K562 (cell line): ENCODE data around the gene ELMO1. TPM values are rescaled to one million over a fixed set of nuclear protein-coding genes. Genes with fewer than 3 reads are reported as not detected.

ENCODE experiments used
- ATAC-seq: fragments of 200-7000 bp; cut with Tn5 transposase; 3 replicates; pipeline ENCODE4 v1.9.1; 2020; ENCODE audit warnings: moderate library complexity
- BruUV-seq: library from RNA; stranded (reverse); fragments of 400-500 nt; replicated peaks from 2 replicates; lab custom pipeline; 2021; lab: Mats Ljungman, UMichigan
- CTCF ChIA-PET: fragments of 300-600 bp; formaldehyde crosslinking; extraction: SDS; loops from one replicate; lab custom pipeline; 2021; ENCODE audit warnings: low intra/inter-chr PET ratio; lab: Yijun Ruan, JAX
- POLR2A ChIA-PET: fragments of 300-600, 350-650 bp; sonication (Branson Sonifier 250); formaldehyde crosslinking; extraction: SDS; loops from one replicate; lab custom pipeline; 2021; ENCODE audit warnings: antibody characterized with exemption, inconsistent platforms; lab: Yijun Ruan, JAX
- DNase-seq, 4 experiments: peaks; one replicate each; pipeline versions ENCODE4 v3.0.0 to v3.0.0-alpha.2; 2011 to 2018; ENCODE audit warnings: low spot score in 3 of 4, mixed read lengths in 3 of 4; ENCODE audit errors: extremely low read depth in 1 of 4
- FAIRE-seq: peaks from 2 replicates; lab custom pipeline; 2011; peaks lifted over from hg19 to GRCh38; lab: Jason Lieb, UNC
- H2AFZ ChIP-seq: 2 replicates; pipeline ENCODE4 v1.6.0; 2011; ENCODE audit warnings: low read depth, low read length, control low read depth, inconsistent platforms
- H3K27ac ChIP-seq: fragments of 200-600 bp; 3 replicates; pipeline ENCODE4 v1.8.0; 2011; ENCODE audit warnings: low read depth, mild to moderate bottlenecking, control low read depth, inconsistent platforms, low read length, moderate library complexity, mixed read lengths; ENCODE audit errors: extremely low read depth
- H3K27me3 ChIP-seq, 2 experiments: fragments of 300-600 bp in 1 of 2; 2 replicates in 1 of 2; 3 replicates in 1 of 2; pipeline versions ENCODE4 v1.6.0 to v1.8.0; 2011; ENCODE audit warnings: inconsistent platforms in 2 of 2, low read length in 2 of 2, mild to moderate bottlenecking in 1 of 2, mixed read lengths in 1 of 2, moderate library complexity in 1 of 2; ENCODE audit not compliant: control insufficient read depth in 2 of 2, insufficient read depth in 2 of 2
- H3K36me3 ChIP-seq: fragments of 300-600 bp; 3 replicates; pipeline ENCODE4 v1.8.0; 2011; ENCODE audit warnings: mild to moderate bottlenecking, low read length, inconsistent platforms; ENCODE audit not compliant: control insufficient read depth, insufficient read depth
- H3K4me1 ChIP-seq, 2 experiments: fragments of 200-600 bp in 1 of 2; replicated peaks in 1 of 2; 2 replicates in 1 of 2; 3 replicates in 1 of 2; pipeline versions ENCODE4 v1.5.1 to v1.8.0; 2011; ENCODE audit warnings: inconsistent platforms in 2 of 2, low read length in 2 of 2, mild to moderate bottlenecking in 1 of 2, mixed read lengths in 1 of 2, moderate library complexity in 1 of 2; ENCODE audit not compliant: control insufficient read depth in 2 of 2, insufficient read depth in 2 of 2
- H3K4me2 ChIP-seq: 2 replicates; pipeline ENCODE4 v1.6.1; 2011; ENCODE audit warnings: low read length, control low read depth, inconsistent platforms, mixed read lengths; ENCODE audit not compliant: insufficient read depth
- H3K4me3 ChIP-seq: fragments of 200-600 bp; sonication (generic), shearing (Covaris generic); 2 replicates; pipeline ENCODE4 v1.5.1; 2016; ENCODE audit warnings: control low read depth, inconsistent platforms
- H3K79me2 ChIP-seq: fragments of 200-600 bp; 3 replicates; pipeline ENCODE4 v1.8.0; 2011; ENCODE audit warnings: low read length, inconsistent platforms; ENCODE audit not compliant: control insufficient read depth, insufficient read depth
- H3K9ac ChIP-seq, 2 experiments: 2 replicates each; pipeline versions ENCODE4 v1.6.0 to v1.6.1; 2011; ENCODE audit warnings: low read depth in 2 of 2, low read length in 2 of 2, control low read depth in 1 of 2, inconsistent platforms in 1 of 2, mild to moderate bottlenecking in 1 of 2, mixed read lengths in 1 of 2; ENCODE audit not compliant: insufficient read depth in 1 of 2
- H3K9me1 ChIP-seq: one replicate; pipeline ENCODE4 v1.6.0; 2011; ENCODE audit warnings: inconsistent platforms, mild to moderate bottlenecking, low read length, moderate library complexity; ENCODE audit not compliant: control insufficient read depth, insufficient read depth
- H3K9me3 ChIP-seq: replicated peaks from 2 replicates; pipeline ENCODE4 v1.5.1; 2011; ENCODE audit warnings: low read depth, low read length, inconsistent platforms; ENCODE audit not compliant: control insufficient read depth, insufficient read depth
- H4K20me1 ChIP-seq: replicated peaks from 2 replicates; pipeline ENCODE4 v1.6.1; 2011; ENCODE audit warnings: low read length, inconsistent platforms, mixed read lengths; ENCODE audit not compliant: control insufficient read depth, insufficient read depth
- ATF3 ChIP-seq, 2 experiments: fragments of 450-650 bp in 1 of 2; sonication (generic) in 1 of 2; formaldehyde crosslinking in 1 of 2; IDR thresholded peaks in 1 of 2; conservative IDR thresholded peaks in 1 of 2; 2 replicates each; pipeline versions ENCODE4 v1.6.1 to v1.8.1; 2016 to 2023; ENCODE audit warnings: mild to moderate bottlenecking in 2 of 2, moderate library complexity in 2 of 2, inconsistent platforms in 1 of 2, missing genetic modification reagents in 1 of 2
- HOXB6 ChIP-seq: fragments of 250-450 bp; sonication (Bioruptor Pico); IDR thresholded peaks from 2 replicates; pipeline ENCODE4 v1.5.1; 2022; ENCODE audit warnings: mild to moderate bottlenecking, borderline replicate concordance
- PML ChIP-seq: IDR thresholded peaks from 2 replicates; pipeline ENCODE4 v1.6.1; 2012; ENCODE audit warnings: low read length, inconsistent platforms
- ZNF232 ChIP-seq: sonication (generic); formaldehyde crosslinking; IDR thresholded peaks from 2 replicates; pipeline ENCODE4 v1.8.0; 2022; ENCODE audit warnings: mild to moderate bottlenecking, missing genetic modification reagents
- WGBS: fragments of 100-300 bp; shearing (Covaris generic); methylation state at CpG from one replicate; pipeline ENCODE4 v1.1.6; 2016; ENCODE audit warnings: low coverage, mixed read lengths; ENCODE audit not compliant: insufficient coverage; ENCODE audit errors: missing lambda C conversion rate; 5-methylcytosine and 5-hydroxymethylcytosine counted together
- in situ Hi-C: fragments of 300-500 bp; cut with MboI; formaldehyde crosslinking; loops from 4 replicates; pipeline ENCODE4 v1.15.0; 2018; ENCODE audit warnings: inconsistent platforms, mixed read lengths
- intact Hi-C: fragments of 100-400 bp; cut with micrococcal nuclease; formaldehyde crosslinking; loops from 2 replicates; pipeline ENCODE4 v1.14.2; 2022
- polyA plus RNA-seq, 8 experiments: library from polyadenylated mRNA; depleted of rRNA in 4 of 8; stranded (reverse) in 5 of 8; unstranded in 3 of 8; fragments of >200 nt; fragmentation: Nextera tagmentation in 2 of 8; fragmentation: Illumina TruSeq in 1 of 8; extraction: Ambion mirVana in 2 of 8; extraction: Trizol in 1 of 8; gene quantifications; 2 replicates each; pipeline versions ENCODE4 v1.2.1 to v1.2.3, GENCODE V29; 2011 to 2014; ENCODE audit warnings: inconsistent platforms in 1 of 8, missing spikeins in 1 of 8
- total RNA-seq, 7 experiments: library from RNA; depleted of rRNA in 6 of 7; stranded (reverse); fragments of >200 nt in 6 of 7; fragmentation: Illumina TruSeq in 2 of 7; extraction: Trizol in 2 of 7; gene quantifications; 2 replicates each; pipeline versions ENCODE4 v1.2.1 to v1.2.3, GENCODE V29; 2011 to 2021; ENCODE audit warnings: low replicate concordance in 1 of 7

ELMO1 gene
- total and polyA plus RNA-seq, 9 of the 15 experiments (the other 6 are each of a cell fraction or from before 2014, with no cell fraction given) = 0.36 to 7.2 (median 3.6) TPM

- TF ChIP-seq ZNF232 (CRISPR knock-in tag) (no peak), HOXB6 (CRISPR knock-in tag) (no peak)
These were observed 358.7 kb downstream of the ELMO1 start (continued) for GRCh38 chr7:37089972-37090371.

- no peak overlapping the region for H3K4me3 ChIP-seq
- WGBS = 5% methylated on average over 5 of the region's 5 CpGs
- no peak overlapping the region for H3K4me2 ChIP-seq
- H3K79me2 ChIP-seq = no peaks in the 10 kb centered on the region
- DNase-seq (no peak), ATAC-seq (no peak), FAIRE-seq (no peak)
- POLR2A ChIA-PET = no interaction called here
- no peaks in the 10 kb centered on the region for H3K27me3 ChIP-seq
- no peak overlapping the region for H3K9ac ChIP-seq
- no peaks in the 10 kb centered on the region for H3K9me1 ChIP-seq
- CTCF ChIA-PET = no interaction called here
- H2AFZ ChIP-seq = no peak overlapping the region
- no peaks in the 10 kb centered on the region for H3K36me3 ChIP-seq
- TF ChIP-seq PML (no peak), ATF3 (IDR thresholded peaks at IDR 0.05) (peak; percentile 62; the same call in 1 of the 2 replicates), ATF3 (CRISPR knock-in tag; conservative IDR thresholded peaks at IDR 0.05) (no peak)
- H3K9me3 ChIP-seq = no peaks in the 10 kb centered on the region
- BruUV-seq = no TSS peak
- no peak overlapping the region for H3K27ac ChIP-seq
- in situ Hi-C loops = no loop called here
- H4K20me1 ChIP-seq = no peaks in the 10 kb centered on the region
- no peaks in the 10 kb centered on the region for H3K4me1 ChIP-seq
- intact Hi-C loops = no loop called here
These were observed 363.1 kb downstream of the ELMO1 start for GRCh38 chr7:37085600-37085999.
